Stimulated activated naive CD8-positive, alpha-beta T cell treated with anti-CD3 and anti-CD28 coated beads, Interleukin-15, Interleukin-2, amounts not matched to agents 100 ng/mL and 50 ng/mL, for 24 hours (primary cell): ENCODE data around the gene COL15A1.

Experiments
- H3K27ac Mint-ChIP-seq: one replicate; pipeline ENCODE4 v1.8.0; 2021; ENCODE audit warnings: mild to moderate bottlenecking, mixed read lengths
- H3K27me3 Mint-ChIP-seq: one replicate; pipeline ENCODE4 v1.8.0; 2021; ENCODE audit warnings: mixed read lengths
- H3K36me3 Mint-ChIP-seq: one replicate; pipeline ENCODE4 v1.8.0; 2021; ENCODE audit warnings: low read depth, mixed read lengths
- H3K4me1 Mint-ChIP-seq: one replicate; pipeline ENCODE4 v1.8.0; 2021; ENCODE audit warnings: low read depth, mixed read lengths
- H3K4me3 Mint-ChIP-seq: one replicate; pipeline ENCODE4 v1.8.0; 2021; ENCODE audit warnings: mild to moderate bottlenecking, mixed read lengths
- H3K9me3 Mint-ChIP-seq: one replicate; pipeline ENCODE4 v1.8.0; 2021; ENCODE audit warnings: mixed read lengths

COL15A1 gene

GRCh38 chr9:98950262-98950661 lies 6.6 kb downstream of the COL15A1 start:
- no peak overlapping the region for H3K4me3 Mint-ChIP-seq
- no peaks in the 10 kb centered on the region for H3K36me3 Mint-ChIP-seq
- H3K4me1 Mint-ChIP-seq = no peaks in the 10 kb centered on the region
- peaks cover 40% of the 10 kb centered on the region for H3K27me3 Mint-ChIP-seq
- no peak overlapping the region for H3K27ac Mint-ChIP-seq
- H3K9me3 Mint-ChIP-seq = no peaks in the 10 kb centered on the region

GRCh38 chr9:98951967-98952366 lies 8.3 kb downstream of the COL15A1 start:
- Mint-ChIP-seq H3K27ac (no peak overlapping the region), H3K4me1 (no peaks in the 10 kb centered on the region), H3K36me3 (no peaks in the 10 kb centered on the region), H3K4me3 (no peak overlapping the region), H3K27me3 (peaks cover 26% of the 10 kb centered on the region), H3K9me3 (no peaks in the 10 kb centered on the region)

- no peaks in the 10 kb centered on the region for H3K9me3 Mint-ChIP-seq
- peaks cover 2% of the 10 kb centered on the region for H3K4me1 Mint-ChIP-seq
- H3K27me3 Mint-ChIP-seq = peaks cover 23% of the 10 kb centered on the region
- H3K27ac Mint-ChIP-seq = no peak overlapping the region
- H3K36me3 Mint-ChIP-seq = no peaks in the 10 kb centered on the region
- no peak overlapping the region for H3K4me3 Mint-ChIP-seq
Observed at GRCh38 chr9:98953581-98954243, 10.0 kb downstream of the COL15A1 start.

- peaks cover 23% of the 10 kb centered on the region for H3K27me3 Mint-ChIP-seq
- no peak overlapping the region for H3K27ac Mint-ChIP-seq
- no peaks in the 10 kb centered on the region for H3K36me3 Mint-ChIP-seq
- peaks cover 2% of the 10 kb centered on the region for H3K4me1 Mint-ChIP-seq
- no peaks in the 10 kb centered on the region for H3K9me3 Mint-ChIP-seq
- H3K4me3 Mint-ChIP-seq = no peak overlapping the region
Observed at GRCh38 chr9:98954244-98954610, 10.5 kb downstream of the COL15A1 start.

GRCh38 chr9:98955259-98955658 lies 11.6 kb downstream of the COL15A1 start:
- H3K9me3 Mint-ChIP-seq = no peaks in the 10 kb centered on the region
- H3K27me3 Mint-ChIP-seq = peaks cover 21% of the 10 kb centered on the region
- no peak overlapping the region for H3K4me3 Mint-ChIP-seq

GRCh38 chr9:98957826-98958225 lies 14.1 kb downstream of the COL15A1 start:
- Mint-ChIP-seq H3K27me3 (peaks cover 6% of the 10 kb centered on the region), H3K4me3 (no peak overlapping the region)

More at GRCh38 chr9:98955259-98955658, 11.6 kb downstream of the COL15A1 start:
- Mint-ChIP-seq H3K36me3 (no peaks in the 10 kb centered on the region), H3K27ac (no peak overlapping the region), H3K4me1 (peaks cover 2% of the 10 kb centered on the region)

GRCh38 chr9:98958271-98958984 lies 14.7 kb downstream of the COL15A1 start:
- Mint-ChIP-seq H3K4me3 (no peak overlapping the region), H3K4me1 (peaks cover 2% of the 10 kb centered on the region), H3K36me3 (no peaks in the 10 kb centered on the region), H3K27ac (no peak overlapping the region), H3K9me3 (no peaks in the 10 kb centered on the region), H3K27me3 (no peaks in the 10 kb centered on the region)

More at GRCh38 chr9:98957826-98958225, 14.1 kb downstream of the COL15A1 start:
- no peaks in the 10 kb centered on the region for H3K9me3 Mint-ChIP-seq
- H3K4me1 Mint-ChIP-seq = peaks cover 2% of the 10 kb centered on the region
- no peaks in the 10 kb centered on the region for H3K36me3 Mint-ChIP-seq
- no peak overlapping the region for H3K27ac Mint-ChIP-seq

GRCh38 chr9:98960409-98960808 lies 16.7 kb downstream of the COL15A1 start:
- H3K4me1 Mint-ChIP-seq = peaks cover 2% of the 10 kb centered on the region
- H3K36me3 Mint-ChIP-seq = no peaks in the 10 kb centered on the region
- H3K9me3 Mint-ChIP-seq = no peaks in the 10 kb centered on the region
- H3K27me3 Mint-ChIP-seq = no peaks in the 10 kb centered on the region
- H3K4me3 Mint-ChIP-seq = no peak overlapping the region
- H3K27ac Mint-ChIP-seq = no peak overlapping the region

- Mint-ChIP-seq H3K4me1 (peaks cover 2% of the 10 kb centered on the region), H3K27ac (no peak overlapping the region), H3K27me3 (no peaks in the 10 kb centered on the region), H3K36me3 (no peaks in the 10 kb centered on the region), H3K4me3 (no peak overlapping the region), H3K9me3 (no peaks in the 10 kb centered on the region)
Observed at GRCh38 chr9:98961513-98962180, 17.9 kb downstream of the COL15A1 start.

GRCh38 chr9:98962181-98962560 lies 18.5 kb downstream of the COL15A1 start:
- Mint-ChIP-seq H3K9me3 (no peaks in the 10 kb centered on the region), H3K27me3 (no peaks in the 10 kb centered on the region), H3K4me1 (peaks cover 2% of the 10 kb centered on the region), H3K4me3 (no peak overlapping the region), H3K36me3 (no peaks in the 10 kb centered on the region), H3K27ac (no peak overlapping the region)

- Mint-ChIP-seq H3K4me3 (no peak overlapping the region), H3K9me3 (no peaks in the 10 kb centered on the region), H3K27ac (no peak overlapping the region), H3K27me3 (no peaks in the 10 kb centered on the region), H3K4me1 (peaks cover 2% of the 10 kb centered on the region), H3K36me3 (no peaks in the 10 kb centered on the region)
Observed at GRCh38 chr9:98962861-98963260, 19.2 kb downstream of the COL15A1 start.

- Mint-ChIP-seq H3K27ac (no peak overlapping the region), H3K36me3 (no peaks in the 10 kb centered on the region), H3K4me3 (no peak overlapping the region), H3K27me3 (no peaks in the 10 kb centered on the region), H3K9me3 (no peaks in the 10 kb centered on the region), H3K4me1 (no peaks in the 10 kb centered on the region)
Observed at GRCh38 chr9:98964201-98964600, 20.5 kb downstream of the COL15A1 start.

- Mint-ChIP-seq H3K27me3 (no peaks in the 10 kb centered on the region), H3K27ac (no peak overlapping the region), H3K4me3 (no peak overlapping the region), H3K4me1 (no peaks in the 10 kb centered on the region), H3K9me3 (no peaks in the 10 kb centered on the region), H3K36me3 (no peaks in the 10 kb centered on the region)
Observed at GRCh38 chr9:98964911-98965336, 21.2 kb downstream of the COL15A1 start.

GRCh38 chr9:98966676-98967075 lies 23.0 kb downstream of the COL15A1 start:
- no peaks in the 10 kb centered on the region for H3K36me3 Mint-ChIP-seq
- no peaks in the 10 kb centered on the region for H3K4me1 Mint-ChIP-seq
- no peaks in the 10 kb centered on the region for H3K27me3 Mint-ChIP-seq
- no peak overlapping the region for H3K4me3 Mint-ChIP-seq
- H3K27ac Mint-ChIP-seq = no peak overlapping the region
- no peaks in the 10 kb centered on the region for H3K9me3 Mint-ChIP-seq

- Mint-ChIP-seq H3K27ac (no peak overlapping the region), H3K4me3 (no peak overlapping the region), H3K4me1 (no peaks in the 10 kb centered on the region), H3K9me3 (no peaks in the 10 kb centered on the region), H3K27me3 (no peaks in the 10 kb centered on the region), H3K36me3 (no peaks in the 10 kb centered on the region)
Observed at GRCh38 chr9:98967257-98967656, 23.6 kb downstream of the COL15A1 start.
